CD4-positive, alpha-beta T cell treated with Interleukin-17A for 4 hours (primary cell): Measurements from ENCODE around the gene SPTBN1.

Experiments used
- DNase-seq: peaks from one replicate; pipeline ENCODE4 v3.0.0-alpha.2; 2020; ENCODE audit warnings: mixed read lengths

The SPTBN1 gene

GRCh38 chr2:54557601-54558187, 101.6 kb downstream of the SPTBN1 start:
- DNase-seq = peak; percentile 85

- peak; percentile 80 for DNase-seq
Observed at GRCh38 chr2:54558188-54559005, 102.3 kb downstream of the SPTBN1 start.

GRCh38 chr2:54559006-54559445, 102.9 kb downstream of the SPTBN1 start:
- no peak for DNase-seq

- peak; percentile 36 for DNase-seq
Observed at GRCh38 chr2:54559593-54560145, 103.5 kb downstream of the SPTBN1 start.

DNA sequence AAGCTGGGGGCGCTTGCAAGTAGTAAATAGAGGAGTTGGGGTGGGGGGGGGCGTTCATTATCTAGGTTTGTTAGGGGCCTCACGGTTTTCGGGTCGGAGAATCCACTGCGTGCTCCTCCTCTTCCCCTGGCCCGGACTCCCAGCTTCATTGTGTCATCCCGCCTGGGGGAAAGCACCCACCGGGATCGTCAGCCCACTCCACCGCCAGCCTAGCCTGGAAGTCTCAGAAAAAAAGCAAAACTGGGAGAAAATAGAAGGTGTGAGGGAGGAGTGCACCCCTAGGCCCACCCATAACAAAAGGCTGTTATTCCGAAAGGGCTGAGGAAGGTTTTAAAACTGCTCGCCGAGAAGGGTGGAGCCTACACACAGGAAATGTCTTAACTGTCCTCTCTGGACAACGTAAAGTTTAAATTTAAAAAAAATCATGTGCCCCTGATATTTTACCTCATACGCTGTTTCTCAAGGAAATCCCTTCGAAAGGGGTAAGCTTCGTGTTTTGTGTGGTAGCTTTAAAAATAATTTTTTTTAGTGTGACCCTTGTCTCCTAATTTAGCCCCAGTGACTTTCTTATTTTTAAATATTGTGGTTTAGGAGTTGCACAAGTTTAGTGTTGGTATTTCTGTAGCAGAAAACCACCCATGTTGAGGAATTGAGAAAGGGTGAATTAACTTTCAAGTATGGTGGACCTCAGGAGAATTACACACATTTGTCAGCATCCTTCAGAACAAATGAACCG, 104.2 kb downstream of the SPTBN1 start:
- DNase-seq = peak; percentile 44

DNA sequence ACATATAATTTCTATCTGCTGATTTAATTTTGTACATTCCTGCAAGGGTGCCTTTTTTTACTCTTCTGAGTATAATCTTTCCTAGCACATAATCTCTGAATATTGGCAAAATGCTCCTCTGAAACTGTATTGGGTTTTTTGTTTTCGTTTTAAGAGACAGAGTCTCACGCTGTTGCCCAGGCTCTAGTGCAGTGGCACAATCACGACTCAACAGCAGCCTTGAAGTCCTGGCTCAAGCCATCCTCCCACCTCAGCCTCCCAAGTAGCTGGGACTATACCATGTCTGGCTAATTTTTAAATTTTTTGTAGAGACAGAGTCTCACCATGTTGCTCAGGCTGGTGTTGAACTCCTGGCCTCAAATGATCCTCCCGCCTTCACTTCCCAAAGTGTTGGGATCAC, 104.9 kb downstream of the SPTBN1 start:
- DNase-seq = no peak

DNA sequence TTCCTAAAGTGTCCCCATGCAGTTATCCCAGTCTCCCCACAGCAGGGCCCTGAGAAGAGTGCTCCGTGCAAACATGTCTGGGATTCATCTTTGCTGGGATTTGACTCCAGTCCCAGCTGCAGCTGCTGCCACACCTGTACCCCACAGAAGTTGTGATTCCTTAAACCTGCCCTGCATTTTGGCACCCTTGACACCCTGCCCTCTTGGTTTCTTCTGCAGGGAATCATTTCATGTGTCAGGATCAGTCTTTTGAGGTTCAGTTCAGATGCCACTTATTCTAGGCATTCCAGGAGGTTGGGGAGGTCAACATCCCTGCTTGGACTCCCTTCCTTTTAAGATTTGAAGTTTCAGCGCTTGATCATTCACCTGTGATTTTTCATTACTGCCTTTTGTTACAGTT, 108.3 kb downstream of the SPTBN1 start:
- DNase-seq = no peak

- DNase-seq = no peak
Observed at GRCh38 chr2:54565551-54565950, 109.4 kb downstream of the SPTBN1 start.

GRCh38 chr2:54566896-54567295, 110.8 kb downstream of the SPTBN1 start:
- DNase-seq = no peak

DNA sequence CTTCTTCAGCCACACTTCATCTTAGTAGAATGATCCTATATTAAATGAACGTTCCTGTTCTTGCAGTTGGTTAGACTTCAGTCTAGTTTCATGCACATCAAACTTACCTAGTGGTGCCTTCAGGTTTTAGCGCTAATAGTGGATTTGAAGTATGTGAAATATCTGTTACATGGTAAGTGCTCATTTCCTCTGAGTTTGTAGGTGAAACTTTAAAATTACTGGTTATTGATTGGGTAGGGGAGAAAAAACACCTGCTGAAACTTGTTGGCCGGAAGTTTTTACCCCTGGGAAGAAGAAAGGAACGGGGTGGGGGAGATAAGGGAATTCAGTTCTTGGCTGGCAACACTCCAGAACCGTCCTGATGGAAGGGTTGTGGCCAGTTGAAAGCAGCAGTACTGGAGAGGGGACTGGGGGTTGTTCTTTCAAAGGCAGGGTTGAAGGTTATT, 112.8 kb downstream of the SPTBN1 start:
- no peak for DNase-seq

DNA sequence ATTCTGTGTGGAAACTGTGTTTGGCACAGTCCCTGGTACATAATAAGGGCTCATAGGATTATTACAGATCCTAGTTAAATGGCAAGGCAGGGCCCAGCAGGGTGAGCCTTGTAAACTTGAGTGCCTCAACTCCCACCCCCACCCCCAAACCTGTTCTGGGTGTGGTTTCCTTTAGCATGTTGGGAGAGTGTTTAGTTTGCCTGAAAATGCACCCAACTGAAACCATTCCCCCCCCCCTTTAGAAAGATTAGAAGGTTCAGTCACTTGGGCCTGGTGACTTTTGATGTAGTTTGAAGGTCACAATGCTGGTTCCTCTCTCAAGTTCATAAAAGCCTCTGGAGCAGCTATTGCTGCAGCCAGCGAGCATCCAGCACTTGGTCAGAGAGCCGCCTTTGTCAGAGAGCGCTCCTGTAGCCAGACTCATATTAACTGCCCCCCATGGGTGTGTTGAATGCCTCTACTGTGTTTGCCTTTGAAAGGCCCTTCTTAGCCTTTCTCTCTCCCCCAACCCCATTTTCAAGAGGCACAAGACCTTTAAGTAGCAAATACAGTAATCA, 113.7 kb downstream of the SPTBN1 start:
- DNase-seq = peak; percentile 69

DNA sequence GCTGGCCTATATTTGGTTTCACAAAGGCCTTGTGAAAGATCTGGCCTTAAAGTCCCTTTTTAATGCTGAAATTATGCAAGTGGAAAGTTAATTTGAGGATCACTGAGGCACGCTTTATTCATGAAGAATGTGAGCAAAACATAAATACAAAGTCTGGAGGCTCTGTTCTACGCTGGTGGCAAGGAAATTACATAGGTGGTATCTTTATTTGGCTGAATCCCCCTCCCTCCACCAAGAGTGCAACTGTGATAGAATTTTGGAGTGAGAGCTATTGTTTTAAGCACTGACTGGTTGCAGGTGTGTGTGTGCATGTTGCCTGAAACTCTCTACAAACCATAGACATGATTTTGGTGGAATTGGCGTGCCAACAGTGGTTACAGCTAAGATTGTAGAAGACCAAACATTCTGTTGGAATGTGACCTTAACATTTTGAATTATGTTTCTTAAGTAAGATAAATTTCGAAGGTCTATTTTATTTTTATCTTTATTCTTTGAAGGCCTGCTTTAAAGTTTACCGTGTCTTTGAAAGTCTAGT, 114.3 kb downstream of the SPTBN1 start:
- no peak for DNase-seq

GRCh38 chr2:54570925-54571694, 115.0 kb downstream of the SPTBN1 start:
- peak; percentile 77 for DNase-seq

DNA sequence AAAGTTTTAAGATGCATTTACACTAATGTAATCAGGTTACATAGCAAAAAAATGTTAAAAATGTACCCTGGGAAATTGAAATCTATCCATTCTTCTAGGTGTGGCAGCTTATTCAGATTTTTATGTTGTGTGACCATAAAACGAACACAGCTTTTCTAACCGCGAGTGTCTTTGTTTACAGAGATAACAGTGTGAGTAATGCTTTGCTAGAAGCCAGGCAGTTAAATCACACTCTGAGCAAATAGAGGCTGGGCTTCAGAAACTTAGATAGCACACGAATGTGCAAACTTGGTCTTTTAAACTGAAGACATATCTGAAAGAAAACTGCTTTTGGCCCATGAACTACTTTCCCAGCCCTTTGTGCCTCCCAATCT, 116.1 kb downstream of the SPTBN1 start:
- DNase-seq = peak; percentile 37

- peak; percentile 67 for DNase-seq
Observed at GRCh38 chr2:54572636-54573536, 116.8 kb downstream of the SPTBN1 start.

DNA sequence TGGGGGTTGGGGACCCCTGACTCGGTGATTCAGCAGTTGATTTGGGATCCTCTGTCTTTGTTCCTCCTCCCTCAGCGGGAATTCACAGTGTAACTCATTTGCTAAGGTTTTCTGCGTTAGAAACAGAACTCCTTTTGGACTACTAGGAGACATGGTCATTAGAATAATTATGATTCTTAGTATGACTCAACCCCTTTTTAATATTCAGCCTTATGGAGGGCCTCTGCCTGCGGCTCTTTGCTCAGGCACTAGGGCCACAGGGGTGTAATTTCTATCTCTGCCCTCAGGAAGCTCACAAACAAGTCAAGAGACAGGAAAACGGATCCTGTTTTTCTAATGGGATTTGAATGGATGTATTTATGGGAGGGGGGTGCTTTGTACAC, 117.4 kb downstream of the SPTBN1 start:
- no peak for DNase-seq

DNA sequence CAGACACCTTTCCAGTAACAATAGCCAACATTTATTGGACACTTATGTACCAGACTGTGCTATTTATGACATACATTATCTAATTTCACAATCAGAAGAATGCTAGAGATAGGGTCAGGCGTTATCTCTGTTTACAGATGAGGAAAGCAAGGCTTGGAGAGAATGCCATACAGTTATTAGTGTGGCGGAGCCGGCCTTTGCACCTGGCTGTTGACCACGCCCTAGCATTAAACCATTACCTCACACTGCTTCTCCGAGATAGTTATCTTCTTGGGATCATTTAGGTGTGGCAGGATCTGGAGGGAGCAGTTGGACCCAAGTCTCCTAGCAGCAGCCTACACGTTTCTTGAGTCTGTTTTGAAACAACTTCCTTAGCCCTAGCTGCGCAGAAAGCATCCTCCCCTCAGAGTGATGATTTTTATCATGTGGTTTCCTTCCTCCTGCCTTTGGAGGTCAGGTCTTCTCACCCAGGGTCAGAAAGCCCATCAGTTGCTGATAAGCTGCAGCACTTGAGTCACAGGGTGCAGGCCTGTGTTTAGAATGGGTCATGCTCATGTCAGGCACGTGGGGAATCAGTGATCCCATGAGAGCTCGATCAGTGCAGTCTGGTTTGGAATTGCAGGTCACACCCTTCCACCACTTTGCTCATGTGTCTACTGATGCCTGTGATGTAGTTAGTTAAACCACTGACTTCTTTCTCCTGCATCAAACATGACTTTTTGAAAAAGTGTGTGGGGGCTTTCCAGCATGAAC, 118.2 kb downstream of the SPTBN1 start:
- DNase-seq = peak; percentile 76

- DNase-seq = peak; percentile 39
Observed at GRCh38 chr2:54574860-54575247, 118.7 kb downstream of the SPTBN1 start.

GRCh38 chr2:54575379-54575888, 119.3 kb downstream of the SPTBN1 start:
- DNase-seq = peak; percentile 41

- DNase-seq = no peak
Observed at GRCh38 chr2:54577035-54577434, 120.9 kb downstream of the SPTBN1 start.
